ENCODE measurements around the gene ARL15. TPM values are rescaled to one million over a fixed set of nuclear protein-coding genes. Genes with fewer than 3 reads are reported as not detected.
A peak's percentile ranks its signal among the peaks of the same experiment; 100 is the strongest.

Gene ARL15
- total RNA-seq, 1 donor, result 29.1 TPM

GRCh38 chr5:53956196-53956595, 354.2 kb downstream of the ARL15 start:
- DNase-seq (ENCODE audit: low read depth in 2 of 3, low spot score in 2 of 3), result peak in 1 of 3 donors; percentile 48

DNA sequence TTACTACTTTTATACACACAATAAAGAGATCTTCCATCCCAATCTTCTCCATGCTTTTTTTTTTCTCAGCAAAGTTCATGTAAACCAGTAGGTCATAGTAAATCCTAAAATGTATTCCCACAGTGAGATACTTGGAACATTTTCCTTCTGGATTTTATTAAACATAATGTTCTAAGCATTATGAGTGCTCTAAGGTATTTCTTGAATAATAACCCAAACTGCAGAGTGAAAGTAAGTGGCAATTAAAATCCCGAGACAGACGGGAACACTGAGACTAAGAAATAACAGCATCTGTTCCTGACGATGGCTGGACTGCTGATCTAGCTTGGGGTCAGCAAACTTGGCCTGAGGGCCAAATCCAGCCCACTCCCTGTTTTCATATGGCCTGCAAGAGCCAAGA, 359.8 kb downstream of the ARL15 start:
- DNase-seq (ENCODE audit: low read depth in 2 of 3, low spot score in 2 of 3), result no peak

DNA sequence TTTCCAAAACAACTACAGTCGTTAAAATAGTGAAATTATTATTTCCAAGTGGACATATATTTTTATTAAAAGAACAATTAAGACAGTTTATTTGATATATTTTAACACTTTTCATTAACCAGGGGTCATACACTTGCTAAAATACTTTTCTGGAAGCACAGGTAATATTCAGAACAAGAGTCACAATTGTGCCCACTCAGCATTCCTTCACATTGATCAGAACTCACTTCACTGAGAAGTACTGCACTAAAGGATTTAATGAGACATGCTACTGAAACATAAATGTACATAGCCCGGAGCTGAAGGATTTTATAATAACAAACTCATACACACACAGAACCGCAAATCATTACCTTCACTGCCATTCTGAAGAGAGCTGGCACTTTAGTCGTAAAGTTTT, 361.8 kb downstream of the ARL15 start:
- no peak for DNase-seq (ENCODE audit: low read depth in 2 of 3, low spot score in 2 of 3)

DNA sequence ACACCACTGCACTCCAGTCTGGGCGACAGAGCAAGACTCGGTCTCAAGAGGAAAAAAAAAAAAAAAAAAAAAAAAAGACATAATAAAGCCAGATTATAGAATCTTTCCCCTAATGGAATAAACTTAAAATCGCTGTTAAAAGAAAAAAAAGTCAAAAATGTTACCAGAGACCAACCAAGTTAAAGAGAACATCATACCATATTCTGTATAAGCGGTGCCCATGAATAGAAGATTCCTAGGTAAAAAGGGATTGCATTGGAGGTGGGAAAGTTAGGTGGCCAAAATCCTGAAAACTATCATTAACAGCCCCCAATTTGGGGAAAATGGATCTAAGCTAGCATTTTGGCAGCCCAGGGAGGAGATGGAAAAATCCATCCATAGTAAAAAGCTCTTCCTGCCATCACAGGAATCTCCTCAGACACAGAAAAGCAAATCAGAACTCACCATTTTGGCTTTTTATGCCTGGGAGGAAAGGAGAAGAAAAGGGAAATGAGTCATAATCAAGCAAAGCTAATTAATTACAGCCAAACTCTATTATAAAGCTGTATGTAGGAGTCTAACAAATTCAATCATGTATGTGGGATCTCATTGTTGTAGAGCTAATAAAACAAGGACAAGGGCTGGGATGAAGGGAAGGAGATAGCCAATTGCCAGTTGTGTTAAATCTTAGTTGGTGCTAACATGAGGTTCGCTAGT, 363.8 kb downstream of the ARL15 start:
- no peak for DNase-seq (ENCODE audit: low read depth in 2 of 3, low spot score in 2 of 3)

DNA sequence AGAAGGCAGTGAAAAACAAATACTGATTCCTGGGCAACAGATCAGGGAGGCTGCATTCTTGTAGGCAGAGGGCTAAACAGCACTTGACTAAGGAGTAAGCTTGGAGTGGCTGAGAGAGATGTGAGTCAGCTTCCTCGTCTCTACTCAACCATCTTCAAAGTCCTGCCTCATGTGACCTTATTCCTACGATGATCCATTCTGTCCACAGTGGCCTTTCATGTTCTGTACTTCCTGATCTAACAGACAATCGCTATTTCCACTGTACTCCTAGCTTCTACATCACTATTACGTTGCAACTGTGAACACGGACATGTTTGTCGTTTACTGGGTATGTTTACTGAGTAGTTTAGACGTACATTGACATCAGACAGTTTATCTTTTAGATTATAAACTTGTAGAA, 365.4 kb downstream of the ARL15 start:
- DNase-seq (ENCODE audit: low read depth in 2 of 3, low spot score in 2 of 3), result no peak

DNA sequence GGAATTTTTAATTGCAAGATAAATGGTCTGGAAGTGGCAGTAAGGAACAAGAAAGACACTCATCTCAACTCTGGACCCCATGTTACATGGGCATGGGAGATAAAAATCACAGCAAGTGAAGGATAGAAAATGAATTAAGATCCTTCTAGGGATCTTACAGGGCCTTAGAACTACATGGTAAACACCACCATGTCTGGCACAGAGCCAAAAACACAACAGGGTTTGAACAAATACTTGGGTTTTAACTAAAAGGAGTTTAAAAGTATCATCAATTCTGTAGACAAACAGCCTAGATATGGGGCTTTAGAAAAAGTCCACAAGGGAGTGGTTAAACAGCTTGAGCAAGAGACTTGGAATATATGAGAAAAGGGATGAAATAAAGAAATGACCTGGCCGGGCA, 366.4 kb downstream of the ARL15 start:
- no peak for DNase-seq (ENCODE audit: low read depth in 2 of 3, low spot score in 2 of 3)

DNA sequence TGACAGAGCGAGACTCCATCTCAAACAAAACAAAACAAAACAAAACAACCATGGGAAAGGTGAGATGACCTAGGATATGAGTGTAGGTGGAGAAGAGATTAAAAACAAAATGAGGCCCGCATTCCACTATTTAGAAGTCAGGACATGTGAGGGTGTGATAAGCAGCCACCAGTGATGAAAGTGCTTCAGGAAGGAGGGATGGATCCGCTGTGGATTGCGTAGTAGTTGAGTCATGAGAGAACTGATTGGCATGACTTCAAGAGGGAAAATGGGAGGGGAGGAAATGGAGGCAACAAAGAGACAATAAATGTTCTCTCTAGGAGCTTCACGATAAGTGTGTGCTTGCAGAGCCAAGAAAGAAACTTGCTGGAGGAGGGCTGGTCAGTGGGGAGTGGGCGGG, 367.6 kb downstream of the ARL15 start:
- DNase-seq (ENCODE audit: low read depth in 2 of 3, low spot score in 2 of 3), result no peak

DNA sequence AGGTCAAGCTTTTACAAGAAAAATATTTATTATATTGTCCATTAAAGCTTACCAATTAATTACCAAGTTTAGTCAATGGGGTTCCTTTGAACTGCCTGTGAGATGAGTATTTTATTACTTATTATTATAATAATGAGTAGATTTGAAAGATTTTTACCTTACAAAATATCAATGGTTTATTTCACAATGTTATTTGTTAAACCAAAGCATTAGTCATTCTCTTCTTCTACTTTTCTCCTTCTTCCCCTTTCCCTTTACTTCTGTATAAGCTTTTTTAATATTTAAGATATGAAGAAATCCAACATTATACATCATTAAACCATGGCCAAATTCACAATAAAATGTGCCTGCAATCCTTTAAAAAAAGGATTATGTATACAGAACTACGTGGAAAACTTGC, 369.5 kb downstream of the ARL15 start:
- DNase-seq (ENCODE audit: low read depth in 2 of 3, low spot score in 2 of 3), result no peak

GRCh38 chr5:53937467-53937866, 372.9 kb downstream of the ARL15 start:
- DNase-seq (ENCODE audit: low read depth in 2 of 3, low spot score in 2 of 3), result no peak

GRCh38 chr5:53936481-53937352, 373.7 kb downstream of the ARL15 start:
- DNase-seq (ENCODE audit: low read depth in 2 of 3, low spot score in 2 of 3), result no peak

DNA sequence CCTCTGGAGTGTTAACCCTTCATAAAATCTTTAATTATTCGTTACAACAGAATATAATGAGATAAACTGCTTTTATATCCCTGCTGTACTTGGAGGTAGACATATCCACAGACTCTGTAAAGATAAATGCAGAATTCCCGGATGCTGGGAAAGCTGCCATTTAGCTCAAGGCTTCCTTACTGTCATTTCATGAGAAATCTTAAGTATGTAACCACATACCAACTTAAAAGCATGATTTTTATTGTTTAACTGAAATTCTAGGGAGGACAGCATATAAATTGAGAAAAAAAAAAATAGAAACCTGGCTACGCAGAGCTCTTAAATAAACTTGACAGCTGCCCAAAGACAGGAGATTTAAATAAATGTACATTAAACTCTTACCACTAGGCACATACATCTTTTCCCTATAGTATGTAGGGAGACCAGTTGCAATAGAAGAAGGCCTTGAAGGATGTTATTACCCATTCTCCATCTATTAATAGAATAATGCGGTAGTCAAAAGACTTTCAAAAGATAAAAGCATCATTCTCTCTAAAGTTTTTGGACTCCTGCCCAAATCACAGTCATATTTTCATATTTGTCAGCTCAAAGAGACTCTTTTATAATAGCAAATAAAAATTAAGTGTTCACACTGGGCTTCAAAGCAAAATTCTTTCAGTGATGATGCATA, 376.1 kb downstream of the ARL15 start:
- DNase-seq (ENCODE audit: low read depth in 2 of 3, low spot score in 2 of 3), result no peak

DNA sequence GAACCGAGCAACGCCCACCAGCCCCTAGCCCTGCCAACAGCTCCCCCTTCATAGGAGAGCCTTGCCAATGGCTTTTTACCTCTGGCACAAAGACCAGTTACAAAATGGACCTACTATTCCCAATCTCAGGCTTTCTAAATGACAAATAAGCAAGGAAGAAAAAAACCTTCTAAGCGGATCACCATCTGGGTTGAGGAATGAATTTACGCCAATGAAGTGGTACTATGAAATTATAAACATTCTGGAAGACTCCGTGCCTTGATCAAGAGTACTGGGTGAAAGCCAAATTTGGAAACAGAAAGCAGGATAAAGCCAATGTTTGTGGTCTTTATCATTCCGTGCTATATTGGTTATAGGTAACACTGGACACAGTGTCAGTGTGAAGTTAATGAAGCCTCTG, 378.0 kb downstream of the ARL15 start:
- no peak for DNase-seq (ENCODE audit: low read depth in 2 of 3, low spot score in 2 of 3)

DNA sequence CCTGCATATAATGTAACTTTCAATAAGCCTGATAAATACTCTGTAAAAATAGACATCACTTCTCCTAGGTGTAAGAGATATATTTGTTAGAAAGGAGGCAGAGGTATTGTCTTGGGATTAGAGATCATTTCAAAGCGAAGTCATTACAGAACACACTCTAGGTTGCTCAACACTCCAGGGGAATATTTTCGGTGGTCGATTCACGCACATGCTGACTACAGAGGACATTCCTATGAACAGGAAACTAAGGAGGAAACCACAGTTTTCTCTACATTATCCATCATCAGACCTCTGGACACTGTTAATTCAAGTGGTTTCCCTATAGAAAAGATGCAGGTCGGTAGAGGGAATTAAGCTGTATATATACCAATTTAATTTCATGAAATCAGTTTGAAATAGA, 379.9 kb downstream of the ARL15 start:
- no peak for DNase-seq (ENCODE audit: low read depth in 2 of 3, low spot score in 2 of 3)

DNA sequence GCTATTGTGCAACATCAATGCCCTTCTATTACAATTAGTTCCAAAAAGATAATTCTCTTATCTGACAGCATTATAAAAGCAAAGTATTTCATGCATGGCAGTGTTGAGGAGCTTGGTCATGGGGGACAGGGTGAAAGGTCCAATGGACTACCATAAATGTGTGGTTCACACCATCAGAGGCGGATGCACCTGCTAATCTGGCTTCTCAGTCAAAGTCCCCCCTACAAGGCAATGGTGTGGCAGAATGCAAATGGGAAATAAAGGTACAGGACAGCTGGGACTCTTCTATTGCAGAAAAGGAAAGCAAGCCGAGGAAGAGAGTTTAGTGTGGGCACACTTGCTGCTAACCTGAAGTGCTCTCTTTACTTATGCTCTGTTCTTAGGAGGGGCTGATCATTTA, 380.8 kb downstream of the ARL15 start:
- no peak for DNase-seq (ENCODE audit: low read depth in 2 of 3, low spot score in 2 of 3)

DNA sequence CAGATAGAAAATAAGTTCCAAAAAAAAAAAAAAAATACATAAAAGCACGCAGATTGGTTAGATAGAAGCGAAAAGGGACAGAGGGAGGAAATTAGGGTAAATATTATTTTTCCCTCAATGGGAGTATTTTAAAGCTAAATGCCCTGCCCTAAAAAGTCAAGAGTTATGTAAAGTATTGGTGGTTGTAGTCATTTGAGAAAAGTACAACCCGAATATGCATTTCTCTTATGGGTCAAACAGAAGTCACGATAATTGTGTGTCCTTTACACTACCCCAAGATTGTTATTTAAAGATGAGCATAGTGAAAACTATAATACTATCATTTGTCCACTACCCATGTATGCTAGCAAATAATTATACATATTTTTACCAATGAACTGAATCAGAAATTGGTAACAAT, 381.2 kb downstream of the ARL15 start:
- DNase-seq (ENCODE audit: low read depth in 2 of 3, low spot score in 2 of 3), result no peak

DNA sequence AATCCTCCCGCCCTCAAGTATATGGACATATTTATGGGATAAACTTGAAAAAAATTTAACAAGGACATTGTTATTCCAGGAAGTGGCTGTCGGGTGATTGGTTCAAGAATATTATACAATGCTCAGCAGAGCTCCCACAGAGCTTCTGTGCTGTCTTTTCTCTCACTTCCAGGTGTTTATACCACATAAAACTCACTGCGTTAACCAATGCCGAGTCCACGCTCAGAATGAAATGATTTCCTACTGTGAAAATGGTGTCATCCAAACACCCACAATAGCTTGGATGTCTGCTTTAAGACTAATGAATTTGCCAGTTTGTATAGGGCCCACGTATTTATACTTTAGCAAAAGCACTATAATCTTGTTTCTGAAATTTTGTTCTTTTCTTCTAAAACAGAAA, 381.7 kb downstream of the ARL15 start:
- no peak for DNase-seq (ENCODE audit: low read depth in 2 of 3, low spot score in 2 of 3)

- DNase-seq (ENCODE audit: low read depth in 2 of 3, low spot score in 2 of 3), result no peak
These were observed 382.6 kb downstream of the ARL15 start for GRCh38 chr5:53927668-53928247.

DNA sequence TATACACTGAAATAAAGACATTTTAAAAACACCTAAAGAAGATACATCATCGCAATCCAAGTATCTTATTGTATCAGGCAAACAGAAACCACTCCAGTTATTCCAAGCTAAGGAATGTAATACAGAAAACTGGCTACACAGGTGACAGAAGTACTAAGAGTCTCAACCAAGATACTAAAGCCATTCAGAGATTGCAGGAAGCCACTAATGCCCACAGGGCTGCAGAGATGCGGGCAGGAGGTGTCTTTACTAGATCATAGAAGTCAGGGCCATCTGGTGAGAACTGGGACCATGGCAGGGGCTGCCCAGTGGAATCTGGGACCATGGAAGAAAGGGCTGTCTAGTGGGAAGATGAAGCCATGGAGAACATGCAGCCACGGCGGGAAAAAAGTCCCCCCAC, 384.3 kb downstream of the ARL15 start:
- no peak for DNase-seq (ENCODE audit: low read depth in 2 of 3, low spot score in 2 of 3)

DNA sequence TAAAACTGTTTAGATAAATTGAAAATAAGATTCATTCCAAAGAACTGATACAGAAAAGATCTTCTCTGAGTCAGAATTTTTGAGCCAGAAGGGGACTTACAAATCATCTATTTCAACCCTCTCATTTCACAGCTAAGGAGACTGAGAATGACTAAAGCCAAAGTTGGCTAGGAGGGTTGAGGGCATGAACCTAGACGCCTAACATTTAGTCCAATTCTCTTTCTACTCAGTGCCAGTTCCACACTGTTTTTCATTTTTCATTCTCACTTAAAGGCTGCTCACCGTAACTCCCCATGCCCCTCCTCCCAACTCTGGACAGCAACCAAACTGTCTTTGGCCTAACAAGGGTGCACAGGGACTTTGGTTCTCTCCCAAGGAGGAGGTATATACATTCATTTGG, 386.0 kb downstream of the ARL15 start:
- no peak for DNase-seq (ENCODE audit: low read depth in 2 of 3, low spot score in 2 of 3)

GRCh38 chr5:53923961-53924360, 386.4 kb downstream of the ARL15 start:
- DNase-seq (ENCODE audit: low read depth in 2 of 3, low spot score in 2 of 3), result no peak

Data from hematopoietic multipotent progenitor cell (in vitro differentiated cells).